H1 (cell line): ENCODE measurements around the gene MCL1. TPM values are rescaled to one million over a fixed set of nuclear protein-coding genes. Genes with fewer than 3 reads are reported as not detected.
A peak's percentile ranks its signal among the peaks of the same experiment; 100 is the strongest.

Experiments
- CTCF ChIA-PET: fragments of 300-600 bp; sonication (Branson Sonifier 250); formaldehyde crosslinking; loops from one replicate; lab custom pipeline; 2021; ENCODE audit not compliant: partially characterized antibody; lab: Charles Lee
- POLR2A ChIA-PET: fragments of 300-600 bp; sonication (Branson Sonifier 250); formaldehyde crosslinking; loops from one replicate; lab custom pipeline; 2021; ENCODE audit warnings: inconsistent platforms; ENCODE audit not compliant: partially characterized antibody; lab: Charles Lee
- DNase-seq, 2 experiments: peaks; one replicate each; pipeline versions ENCODE4 v3.0.0 to v3.0.0-alpha.2; 2010 to 2022; ENCODE audit warnings: low spot score in 2 of 2, low read depth in 1 of 2, mixed read lengths in 1 of 2
- FAIRE-seq: peaks from 2 replicates; lab custom pipeline; 2011; peaks lifted over from hg19 to GRCh38; lab: Jason Lieb, UNC
- H2AFZ ChIP-seq: 2 replicates; pipeline ENCODE4 v1.8.1; 2012; ENCODE audit warnings: low read length, inconsistent platforms
- H2AK5ac ChIP-seq: 2 replicates; pipeline ENCODE4 v1.6.1; 2013; ENCODE audit warnings: low read depth, low read length
- H2BK120ac ChIP-seq: replicated peaks from 2 replicates; pipeline ENCODE3; 2013; ENCODE audit warnings: low read depth, low read length, inconsistent platforms
- H2BK12ac ChIP-seq: 2 replicates; pipeline ENCODE4 v1.6.1; 2013; ENCODE audit warnings: low read depth, low read length
- H2BK15ac ChIP-seq: 2 replicates; pipeline ENCODE4 v1.6.1; 2013; ENCODE audit warnings: low read length
- H2BK20ac ChIP-seq: 2 replicates; pipeline ENCODE4 v1.6.1; 2013; ENCODE audit warnings: low read length
- H2BK5ac ChIP-seq: 2 replicates; pipeline ENCODE4 v1.6.1; 2013; ENCODE audit warnings: low read depth, low read length
- H3K14ac ChIP-seq: 2 replicates; pipeline ENCODE4 v1.6.1; 2013; ENCODE audit warnings: inconsistent platforms; ENCODE audit not compliant: insufficient read length
- H3K18ac ChIP-seq: 2 replicates; pipeline ENCODE4 v1.6.1; 2013; ENCODE audit warnings: low read length; ENCODE audit errors: extremely low read depth
- H3K23ac ChIP-seq: 2 replicates; pipeline ENCODE4 v1.6.1; 2013; ENCODE audit warnings: inconsistent platforms; ENCODE audit not compliant: insufficient read length
- H3K23me2 ChIP-seq: 2 replicates; pipeline ENCODE4 v1.6.1; 2013; ENCODE audit warnings: low read depth, low read length
- H3K27ac ChIP-seq: 2 replicates; pipeline ENCODE4 v1.6.1; 2011; ENCODE audit warnings: low read depth, low read length, inconsistent platforms
- H3K27me3 ChIP-seq, 4 experiments: replicated peaks in 1 of 4; 1 replicate in 1 of 4; 2 replicates in 3 of 4; pipeline versions ENCODE4 v1.6.1 to v1.8.1; 2011 to 2013; ENCODE audit warnings: low read length in 3 of 4, mild to moderate bottlenecking in 3 of 4, inconsistent platforms in 2 of 4, mixed read lengths in 2 of 4, moderate library complexity in 1 of 4; ENCODE audit not compliant: control insufficient read depth in 3 of 4, insufficient read depth in 3 of 4; ENCODE audit errors: extremely low read depth in 1 of 4
- H3K36me3 ChIP-seq, 4 experiments: 2 replicates each; pipeline versions ENCODE4 v1.6.1 to v1.8.1; 2011 to 2013; ENCODE audit warnings: mild to moderate bottlenecking in 4 of 4, low read length in 3 of 4, moderate library complexity in 2 of 4, control low read depth in 1 of 4, inconsistent platforms in 1 of 4; ENCODE audit not compliant: insufficient read depth in 4 of 4, control insufficient read depth in 2 of 4
- H3K4ac ChIP-seq: replicated peaks from 2 replicates; pipeline ENCODE3; 2013; ENCODE audit warnings: low read length, low read depth, mixed read lengths, inconsistent platforms; ENCODE audit not compliant: insufficient read length
- H3K4me1 ChIP-seq, 4 experiments: replicated peaks in 1 of 4; 1 replicate in 1 of 4; 2 replicates in 3 of 4; pipeline versions ENCODE4 v1.6.1 to v1.8.1; 2011 to 2013; ENCODE audit warnings: low read length in 3 of 4, inconsistent platforms in 2 of 4, mixed read lengths in 1 of 4; ENCODE audit not compliant: insufficient read depth in 4 of 4, control insufficient read depth in 3 of 4
- H3K4me2 ChIP-seq, 2 experiments: 2 replicates each; pipeline versions ENCODE4 v1.6.1 to v1.8.1; 2011 to 2013; ENCODE audit warnings: low read depth in 2 of 2, low read length in 2 of 2, control low read depth in 1 of 2, inconsistent platforms in 1 of 2, mild to moderate bottlenecking in 1 of 2; ENCODE audit not compliant: insufficient read depth in 1 of 2
- H3K4me3 ChIP-seq, 4 experiments: fragments of 200-600, 300-600 bp in 1 of 4; sonication (generic), shearing (Covaris generic), sonication (Bioruptor Twin) in 1 of 4; 2 replicates each; pipeline versions ENCODE4 v1.5.1 to v1.8.1; 2011 to 2016; ENCODE audit warnings: low read length in 4 of 4, low read depth in 3 of 4, control low read depth in 2 of 4, inconsistent platforms in 2 of 4, mild to moderate bottlenecking in 2 of 4, mixed read lengths in 1 of 4, moderate library complexity in 1 of 4; ENCODE audit not compliant: insufficient read depth in 2 of 4; ENCODE audit errors: extremely low read depth in 1 of 4
- H3K56ac ChIP-seq: replicated peaks from 2 replicates; pipeline ENCODE3; 2013; ENCODE audit warnings: low read depth, mild to moderate bottlenecking, mixed read lengths, low read length, inconsistent platforms; ENCODE audit not compliant: insufficient read length
- H3K79me1 ChIP-seq: 2 replicates; pipeline ENCODE4 v1.6.1; 2013; ENCODE audit warnings: low read depth, low read length, control low read depth
- H3K79me2 ChIP-seq, 2 experiments: 2 replicates each; pipeline versions ENCODE4 v1.6.1 to v1.8.1; 2012 to 2013; ENCODE audit warnings: low read length in 2 of 2, mild to moderate bottlenecking in 2 of 2, inconsistent platforms in 1 of 2; ENCODE audit not compliant: insufficient read depth in 2 of 2, control insufficient read depth in 1 of 2
- H3K9ac ChIP-seq, 4 experiments: replicated peaks in 1 of 4; 1 replicate in 1 of 4; 2 replicates in 3 of 4; pipeline versions ENCODE4 v1.6.1 to v1.8.1; 2011 to 2013; ENCODE audit warnings: low read depth in 3 of 4, low read length in 3 of 4, control low read depth in 2 of 4, mild to moderate bottlenecking in 2 of 4, moderate library complexity in 2 of 4, inconsistent platforms in 1 of 4; ENCODE audit errors: extremely low read depth in 1 of 4
- H3K9me3 ChIP-seq, 2 experiments: 2 replicates each; pipeline versions ENCODE4 v1.6.1 to v1.8.1; 2012 to 2013; ENCODE audit warnings: mild to moderate bottlenecking in 2 of 2, moderate library complexity in 2 of 2, control low read depth in 1 of 2, inconsistent platforms in 1 of 2, low read depth in 1 of 2, low read length in 1 of 2, mixed read lengths in 1 of 2; ENCODE audit not compliant: insufficient read depth in 2 of 2
- H4K20me1 ChIP-seq, 2 experiments: replicated peaks in 1 of 2; 2 replicates each; pipeline versions ENCODE3 to v1.8.1; 2011 to 2013; ENCODE audit warnings: inconsistent platforms in 2 of 2, low read length in 2 of 2, mild to moderate bottlenecking in 1 of 2; ENCODE audit not compliant: insufficient read depth in 2 of 2, control insufficient read depth in 1 of 2
- H4K5ac ChIP-seq: 2 replicates; pipeline ENCODE4 v1.6.1; 2013; ENCODE audit warnings: low read length, low read depth, mixed read lengths, inconsistent platforms; ENCODE audit not compliant: insufficient read length
- H4K8ac ChIP-seq: 2 replicates; pipeline ENCODE4 v1.8.0; 2013; ENCODE audit warnings: mild to moderate bottlenecking, moderate library complexity, low read length, inconsistent platforms; ENCODE audit not compliant: insufficient read depth; ENCODE audit errors: extremely low read depth
- H4K91ac ChIP-seq: replicated peaks from 2 replicates; pipeline ENCODE3; 2013; ENCODE audit warnings: low read length, mixed read lengths, inconsistent platforms; ENCODE audit not compliant: insufficient read length
- CHD1 ChIP-seq: IDR thresholded peaks from 2 replicates; pipeline ENCODE4 v1.6.1; 2012; ENCODE audit warnings: low read depth, low read length, improper control_type of control experiment
- POLR2A ChIP-seq, 2 experiments: IDR thresholded peaks; 1 replicate in 1 of 2; 2 replicates in 1 of 2; pipeline ENCODE4 v1.6.1; 2011; ENCODE audit warnings: low read depth in 2 of 2, low read length in 2 of 2, mild to moderate bottlenecking in 2 of 2; ENCODE audit errors: control extremely low read depth in 1 of 2
- POLR2AphosphoS5 ChIP-seq: IDR thresholded peaks from 2 replicates; pipeline ENCODE4 v1.6.1; 2011; ENCODE audit warnings: low read depth, low read length
- WGBS, 2 experiments: shearing (Covaris generic) in 1 of 2; methylation state at CpG; one replicate each; pipeline versions ENCODE4 v1.1.6 to v1.1.7; 2013 to 2015; ENCODE audit warnings: low lambda C conversion rate in 2 of 2, mixed read lengths in 2 of 2, inconsistent platforms in 1 of 2, low coverage in 1 of 2, missing lambda C conversion rate in 1 of 2; ENCODE audit not compliant: insufficient replicate concordance in 2 of 2, insufficient coverage in 1 of 2, insufficient read length in 1 of 2; ENCODE audit errors: extremely low coverage in 1 of 2, missing lambda C conversion rate in 1 of 2; 5-methylcytosine and 5-hydroxymethylcytosine counted together
- polyA plus RNA-seq, 7 experiments: library from polyadenylated mRNA; depleted of rRNA in 3 of 7; stranded (reverse) in 5 of 7; unstranded in 2 of 7; fragments of >200 nt in 5 of 7; fragments of 200-250 nt in 2 of 7; gene quantifications; 1 replicate in 5 of 7; 2 replicates in 1 of 7; 4 replicates in 1 of 7; pipeline versions ENCODE4 v1.2.1 to v1.2.3, GENCODE V29; 2011 to 2013; ENCODE audit warnings: missing spikeins in 2 of 7, mixed read lengths in 2 of 7
- total RNA-seq: library from RNA; stranded (reverse); fragmentation: NEBNext Ultra II Directional; extraction: Animal tissue kit (Norgen Biotek cat#: 25700); gene quantifications from 2 replicates; pipeline ENCODE4 v1.2.1, GENCODE V29; 2021
- TF ChIP-seq, protein P1 (sequence below): IDR thresholded peaks from 2 replicates; pipeline ENCODE4 v1.6.1; 2012; ENCODE audit warnings: inconsistent platforms

MCL1 gene
- total and polyA plus RNA-seq, 2 of the 8 experiments (the other 6 are each of a cell fraction or from before 2014, with no cell fraction given) = 61.1 to 218 TPM

DNA sequence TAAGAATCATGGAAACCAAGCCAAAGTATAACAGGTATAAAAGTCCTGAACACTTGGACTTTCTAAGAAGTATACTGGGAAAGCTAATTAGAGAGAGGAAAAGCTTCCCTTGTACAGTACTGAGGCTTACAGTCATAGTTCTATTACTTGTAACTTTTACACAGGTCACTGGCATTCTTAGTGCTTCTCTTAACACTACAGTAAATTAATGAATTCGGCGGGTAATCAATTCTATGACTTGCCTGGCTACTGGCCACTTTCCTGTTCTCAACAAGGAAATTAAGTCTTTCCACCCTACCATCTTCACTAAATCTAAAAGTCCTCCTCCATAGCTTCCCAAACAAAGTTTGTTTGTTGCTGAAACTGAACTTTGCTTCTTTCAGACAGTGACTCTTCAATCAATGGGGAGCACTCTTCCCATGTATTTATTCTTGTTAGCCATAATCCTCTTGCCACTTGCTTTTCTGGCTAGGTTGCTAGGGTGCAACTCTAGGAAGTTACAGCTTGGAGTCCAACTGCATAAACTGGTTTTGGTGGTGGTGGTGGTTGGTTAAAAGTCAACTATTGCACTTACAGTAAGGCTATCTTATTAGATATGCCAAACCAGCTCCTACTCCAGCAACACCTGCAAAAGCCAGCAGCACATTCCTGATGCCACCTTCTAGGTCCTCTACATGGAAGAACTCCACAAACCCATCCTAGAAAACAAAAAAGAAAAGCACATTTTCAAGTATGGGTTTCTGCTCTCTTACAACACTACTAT is 2.4 kb downstream of the MCL1 start:
- ChIA-PET POLR2A (interaction anchor here (0.6 to 43.7 kb wide), 11 partner anchors 8 to 460 kb away, joined by 3 to 1380 read pairs (median 7); partner anchors contain the start of genes ADAMTSL4, BNIPL, ENSA and TARS2), CTCF (interaction anchor here (1.1 to 2.7 kb wide), 5 partner anchors 10 to 44 kb away, joined by 3 to 16 read pairs (median 5); no protein-coding TSS in a partner anchor)
- Histone ChIP-seq H3K4me2 (peak overlapping the region; percentile 72 to 78), H3K27ac (no peak overlapping the region), H3K9ac (peak overlapping the region; percentile 9 to 75 (median 46)), H2AK5ac (no peak overlapping the region), H3K56ac (no peak overlapping the region), H2BK20ac (no peak overlapping the region), H3K4me1 (peaks cover 5 to 25% (median 16%) of the 10 kb centered on the region in 4 experiments), H3K4ac (no peak overlapping the region), H4K20me1 (peaks cover 29 to 35% of the 10 kb centered on the region in 2 experiments), H2AFZ (no peak overlapping the region), H3K23ac (no peak overlapping the region), H3K79me1 (peaks cover 2% of the 10 kb centered on the region), H2BK120ac (no peak overlapping the region), H3K79me2 (peaks cover 38 to 68% of the 10 kb centered on the region in 2 experiments), H3K14ac (no peak overlapping the region), H4K5ac (no peak overlapping the region), H2BK12ac (no peak overlapping the region), H3K27me3 (no peaks in the 10 kb centered on the region), H3K4me3 (peak overlapping the region; percentile 100), H3K36me3 (peaks cover 25 to 66% (median 41%) of the 10 kb centered on the region in 4 experiments), H3K23me2 (peaks cover 9% of the 10 kb centered on the region), H4K91ac (no peak overlapping the region), H2BK15ac (no peak overlapping the region), H4K8ac (no peak overlapping the region), H3K18ac (no peak overlapping the region), H3K9me3 (no peaks in the 10 kb centered on the region), H2BK5ac (no peak overlapping the region; the same call in 1 of the 2 replicates)
- 65% methylated on average over 2 of the region's 2 CpGs; no CpG with 5 or more reads in 1 of the 2 experiments for WGBS, 2 experiments
- peak; percentile 28; the same call in 1 of the 2 replicates for TF ChIP-seq CHD1
- TF ChIP-seq POLR2AphosphoS5 = peak; percentile 27; the same call in 1 of the 2 replicates
- peak in 1 of 2 experiments; percentile 61; a peak in 1 of 3 replicates for TF ChIP-seq POLR2A (IDR thresholded peaks at IDR 0.05; ENCODE audit: control extremely low read depth in 1 of 2, low read depth in 2 of 2, low read length in 2 of 2)
- TF ChIP-seq, protein P1, sequence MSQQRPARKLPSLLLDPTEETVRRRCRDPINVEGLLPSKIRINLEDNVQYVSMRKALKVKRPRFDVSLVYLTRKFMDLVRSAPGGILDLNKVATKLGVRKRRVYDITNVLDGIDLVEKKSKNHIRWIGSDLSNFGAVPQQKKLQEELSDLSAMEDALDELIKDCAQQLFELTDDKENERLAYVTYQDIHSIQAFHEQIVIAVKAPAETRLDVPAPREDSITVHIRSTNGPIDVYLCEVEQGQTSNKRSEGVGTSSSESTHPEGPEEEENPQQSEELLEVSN = no peak
- DNase-seq = no peak
- FAIRE-seq = no peak
